Retinal pigment epithelial cell (primary cell): ENCODE data around the gene KIRREL2.
A peak's percentile ranks its signal among the peaks of the same experiment; 100 is the strongest.
"Not testable (repeated sequence)": the region's sequence is repeated elsewhere in the genome, so short reads cannot be mapped to it uniquely, and the experiment has no call there.

Experiments
- DNase-seq: peaks from one replicate; pipeline ENCODE4 v3.0.0-alpha.2; 2010; ENCODE audit warnings: low read depth
- H3K4me3 ChIP-seq: 2 replicates; pipeline ENCODE4 v1.5.1; 2011; ENCODE audit warnings: mild to moderate bottlenecking, low read length, control low read depth, moderate library complexity
- CTCF ChIP-seq: conservative IDR thresholded peaks from 2 replicates; pipeline ENCODE4 v1.5.1; 2011; ENCODE audit warnings: low read depth, low read length, control low read depth, inconsistent platforms

KIRREL2 gene

DNA sequence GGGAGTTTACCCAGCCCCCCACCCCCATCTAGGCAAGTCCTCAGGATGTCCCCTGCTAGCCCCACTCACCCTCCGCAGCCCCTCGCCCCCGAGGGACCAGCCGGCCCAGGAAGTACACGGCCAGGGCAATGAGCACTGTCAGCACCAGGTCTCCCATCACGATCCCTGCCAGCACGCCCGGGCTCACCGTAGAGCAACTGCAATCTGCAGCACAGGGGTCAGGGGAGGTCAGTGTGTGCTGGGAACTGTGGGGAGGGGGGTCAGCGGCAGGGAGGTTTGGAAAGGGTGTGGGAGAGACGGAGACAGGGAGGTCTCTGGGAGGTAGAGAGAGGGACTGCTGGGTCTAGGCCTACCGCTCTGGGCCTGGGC is 50.6 kb downstream of the KIRREL2 start:
- H3K4me3 ChIP-seq: no peak overlapping the region
- TF ChIP-seq CTCF: no peak

DNA sequence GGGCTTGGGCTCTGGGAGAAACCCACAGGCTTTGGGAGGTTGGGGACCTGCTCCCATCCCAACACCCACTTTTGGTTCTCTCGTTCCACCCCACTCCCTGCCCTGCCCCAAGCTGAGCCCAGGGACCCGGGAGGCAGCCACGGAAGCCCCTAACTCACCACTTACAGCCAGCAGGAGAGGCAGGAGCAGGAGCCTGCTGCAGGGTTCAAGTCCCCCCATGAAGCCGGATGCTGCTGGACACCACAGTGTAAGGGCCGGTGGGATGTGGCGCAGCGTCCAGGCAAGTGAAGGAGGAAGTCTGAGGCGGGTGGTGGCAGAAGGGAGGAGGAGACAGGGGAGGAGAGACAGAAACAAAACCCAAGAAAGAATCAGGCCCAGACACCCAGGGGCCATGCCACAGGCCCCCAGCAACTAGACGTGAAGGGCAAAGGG is 51.3 kb downstream of the KIRREL2 start, which contains the start of gene TYROBP:
Gene TYROBP (minus strand): TSS at position 286 of the 432 bp plus-strand sequence. CDS start 67 bp downstream, at position 219.
- no peak for DNase-seq
- no peak within 1 kb of the TSS for H3K4me3 ChIP-seq
- no peak for TF ChIP-seq CTCF

More for the DNA sequence above, 50.6 kb downstream of the KIRREL2 start:
- DNase-seq: no peak

GRCh38 chr19:35908973-35909683 is 52.4 kb downstream of the KIRREL2 start:
- no peak for DNase-seq
- no peak overlapping the region for H3K4me3 ChIP-seq
- no peak for TF ChIP-seq CTCF

DNA sequence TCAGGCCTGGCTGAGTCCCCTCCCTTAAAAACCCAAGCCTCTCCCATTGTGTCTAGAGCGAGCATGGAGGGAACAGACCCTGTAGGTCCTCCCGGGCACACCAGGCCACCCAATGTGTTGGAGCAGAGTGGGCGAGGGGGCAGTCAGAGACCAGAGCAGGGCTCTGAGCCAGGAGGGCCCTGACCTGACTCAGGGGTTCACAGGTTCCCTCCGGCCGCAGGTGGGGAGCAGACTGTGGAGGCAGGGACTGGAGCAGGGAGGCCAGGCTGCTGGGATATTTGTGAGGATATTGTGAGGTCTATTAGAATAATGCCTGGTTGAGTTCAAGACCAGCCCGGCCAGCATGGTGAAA is 52.9 kb downstream of the KIRREL2 start:
- TF ChIP-seq CTCF: no peak
- H3K4me3 ChIP-seq: no peak overlapping the region
- no peak for DNase-seq

DNA sequence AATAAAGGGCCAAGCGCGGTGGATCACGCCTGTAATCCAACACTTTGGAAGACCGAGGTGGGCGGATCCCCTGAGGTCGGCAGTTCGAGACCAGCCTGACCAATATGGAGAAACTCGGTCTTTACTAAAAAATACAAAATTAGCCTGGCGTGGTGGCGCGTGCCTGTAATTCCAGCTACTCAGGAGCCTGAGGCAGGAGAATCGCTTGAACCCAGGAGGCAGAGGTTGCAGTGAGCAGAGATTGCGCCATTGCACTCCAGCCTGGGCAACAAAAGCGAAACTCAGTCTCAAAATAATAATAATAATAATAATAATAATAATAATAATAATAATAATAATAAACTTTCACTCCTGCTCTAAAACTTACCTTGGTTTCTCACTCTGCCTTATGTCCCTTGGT is 53.6 kb downstream of the KIRREL2 start:
- not testable (repeated sequence) for H3K4me3 ChIP-seq, DNase-seq

GRCh38 chr19:35911173-35911572 is 54.5 kb downstream of the KIRREL2 start:
- TF ChIP-seq CTCF: peak; percentile 2
- DNase-seq: no peak
- H3K4me3 ChIP-seq: no peak overlapping the region

DNA sequence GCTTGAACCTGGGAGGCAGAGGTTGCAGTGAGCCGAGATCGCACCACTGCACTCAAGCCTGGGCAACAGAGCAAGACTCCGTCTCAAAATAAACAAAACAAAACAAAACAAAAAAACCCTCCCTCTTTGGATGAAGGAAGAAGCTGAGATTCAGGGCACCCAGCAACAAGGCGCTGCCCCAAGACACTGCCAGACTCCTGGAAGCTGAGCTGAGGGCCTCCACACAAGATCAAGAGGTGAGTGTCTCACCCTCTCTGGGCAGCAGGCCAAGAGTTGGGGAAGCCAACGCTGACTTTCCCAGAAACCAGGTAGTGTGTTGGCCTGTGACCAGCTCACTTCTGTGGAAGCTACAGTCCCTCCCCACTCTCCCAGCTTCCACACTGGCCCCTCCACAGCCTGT is 55.1 kb downstream of the KIRREL2 start:
- no peak overlapping the region for H3K4me3 ChIP-seq
- DNase-seq: no peak
- TF ChIP-seq CTCF: no peak
